Measurements from ENCODE around the gene IL11RA. TPM values are rescaled to one million over a fixed set of nuclear protein-coding genes. Genes with fewer than 3 reads are reported as not detected.

The IL11RA gene
- 10 to 100 TPM; 10.5 to 10.6 TPM for total RNA-seq

GRCh38 chr9:34651876-34652601 is at the start of gene IL11RA:
IL11RA (plus strand) TSS chr9:34652185; CDS start chr9:34655218, 3,033 bp downstream.
- TF ChIP-seq, protein P1, sequence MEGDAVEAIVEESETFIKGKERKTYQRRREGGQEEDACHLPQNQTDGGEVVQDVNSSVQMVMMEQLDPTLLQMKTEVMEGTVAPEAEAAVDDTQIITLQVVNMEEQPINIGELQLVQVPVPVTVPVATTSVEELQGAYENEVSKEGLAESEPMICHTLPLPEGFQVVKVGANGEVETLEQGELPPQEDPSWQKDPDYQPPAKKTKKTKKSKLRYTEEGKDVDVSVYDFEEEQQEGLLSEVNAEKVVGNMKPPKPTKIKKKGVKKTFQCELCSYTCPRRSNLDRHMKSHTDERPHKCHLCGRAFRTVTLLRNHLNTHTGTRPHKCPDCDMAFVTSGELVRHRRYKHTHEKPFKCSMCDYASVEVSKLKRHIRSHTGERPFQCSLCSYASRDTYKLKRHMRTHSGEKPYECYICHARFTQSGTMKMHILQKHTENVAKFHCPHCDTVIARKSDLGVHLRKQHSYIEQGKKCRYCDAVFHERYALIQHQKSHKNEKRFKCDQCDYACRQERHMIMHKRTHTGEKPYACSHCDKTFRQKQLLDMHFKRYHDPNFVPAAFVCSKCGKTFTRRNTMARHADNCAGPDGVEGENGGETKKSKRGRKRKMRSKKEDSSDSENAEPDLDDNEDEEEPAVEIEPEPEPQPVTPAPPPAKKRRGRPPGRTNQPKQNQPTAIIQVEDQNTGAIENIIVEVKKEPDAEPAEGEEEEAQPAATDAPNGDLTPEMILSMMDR (IDR thresholded peaks at IDR 0.05), result no peak
- peak; percentile 93 for DNase-seq
- H3K9ac ChIP-seq (ENCODE audit: low read depth in 2 of 2, low read length in 2 of 2), result peak within 1 kb of the TSS; percentile 38 to 91
- peaks cover 9% of the 10 kb centered on the region for H3K4me1 ChIP-seq
- no peaks in the 10 kb centered on the region for H3K36me3 ChIP-seq
- H3K27ac ChIP-seq, result peak within 1 kb of the TSS; percentile 79
- intact Hi-C loops (cut with DNase I), result no loop called here
- H3K4me3 ChIP-seq, result peak within 1 kb of the TSS; percentile 14
- no peaks in the 10 kb centered on the region for H3K9me3 ChIP-seq
- H3K27me3 ChIP-seq, result no peaks in the 10 kb centered on the region

DNA sequence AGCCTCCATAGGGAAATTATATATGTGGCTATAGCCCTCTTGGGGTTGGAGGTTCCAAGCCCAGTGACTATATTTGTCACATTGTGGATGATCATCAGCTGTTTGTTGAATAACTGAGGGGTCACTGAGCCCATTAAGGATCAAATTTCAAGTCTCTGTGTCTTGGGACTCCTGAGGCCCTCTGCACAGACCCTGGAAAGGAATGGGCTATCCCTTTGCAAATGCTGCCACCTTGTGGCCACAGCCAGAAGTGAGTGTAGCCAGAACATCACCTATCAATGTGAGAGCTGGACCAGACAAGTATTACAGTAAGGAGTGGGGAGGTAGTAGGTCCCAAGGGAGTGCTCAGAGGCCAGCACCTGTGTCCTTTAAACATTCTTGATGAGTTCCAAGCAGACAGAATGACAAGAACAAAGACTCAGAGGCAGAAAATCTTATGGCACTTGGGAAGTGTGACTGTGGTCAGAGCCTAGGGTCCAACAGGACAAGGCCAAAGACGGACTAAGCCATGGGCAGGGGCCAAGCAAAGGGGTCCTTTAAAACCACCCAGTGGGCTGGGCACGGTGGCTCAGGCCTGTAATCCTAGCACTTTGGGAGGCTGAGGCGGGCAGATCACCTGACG is 48.3 kb upstream of the IL11RA start:
- H3K27me3 ChIP-seq, result no peaks in the 10 kb centered on the region
- no peaks in the 10 kb centered on the region for H3K9me3 ChIP-seq
- intact Hi-C loops (cut with DNase I), result no loop called here
- TF ChIP-seq, protein P1 (IDR thresholded peaks at IDR 0.05), result peak; percentile 91
- H3K4me1 ChIP-seq, result no peaks in the 10 kb centered on the region
- H3K36me3 ChIP-seq, result no peaks in the 10 kb centered on the region
- H3K4me3 ChIP-seq, result no peak overlapping the region
- no peak overlapping the region for H3K9ac ChIP-seq (ENCODE audit: low read depth in 2 of 2, low read length in 2 of 2)
- DNase-seq, result peak; percentile 85
- no peak overlapping the region for H3K27ac ChIP-seq

- no peak for DNase-seq
- Histone ChIP-seq H3K9me3 (no peaks in the 10 kb centered on the region), H3K9ac (ENCODE audit: low read depth in 2 of 2, low read length in 2 of 2) (no peak overlapping the region), H3K36me3 (no peaks in the 10 kb centered on the region), H3K27ac (no peak overlapping the region), H3K4me1 (no peaks in the 10 kb centered on the region), H3K4me3 (no peak overlapping the region), H3K27me3 (no peaks in the 10 kb centered on the region)
- TF ChIP-seq, protein P1 (IDR thresholded peaks at IDR 0.05), result no peak
- intact Hi-C loops (cut with DNase I), result no loop called here
Observed at GRCh38 chr9:34606190-34606589, 45.8 kb upstream of the IL11RA start.

- no peaks in the 10 kb centered on the region for H3K4me1 ChIP-seq
- no peak overlapping the region for H3K9ac ChIP-seq (ENCODE audit: low read depth in 2 of 2, low read length in 2 of 2)
- intact Hi-C loops (cut with DNase I), result no loop called here
- H3K4me3 ChIP-seq, result no peak overlapping the region
- no peak overlapping the region for H3K27ac ChIP-seq
- no peaks in the 10 kb centered on the region for H3K27me3 ChIP-seq
- H3K36me3 ChIP-seq, result no peaks in the 10 kb centered on the region
- H3K9me3 ChIP-seq, result no peaks in the 10 kb centered on the region
- DNase-seq, result no peak
- TF ChIP-seq, protein P1 (IDR thresholded peaks at IDR 0.05), result no peak
Observed at GRCh38 chr9:34606905-34607304, 45.1 kb upstream of the IL11RA start.

DNA sequence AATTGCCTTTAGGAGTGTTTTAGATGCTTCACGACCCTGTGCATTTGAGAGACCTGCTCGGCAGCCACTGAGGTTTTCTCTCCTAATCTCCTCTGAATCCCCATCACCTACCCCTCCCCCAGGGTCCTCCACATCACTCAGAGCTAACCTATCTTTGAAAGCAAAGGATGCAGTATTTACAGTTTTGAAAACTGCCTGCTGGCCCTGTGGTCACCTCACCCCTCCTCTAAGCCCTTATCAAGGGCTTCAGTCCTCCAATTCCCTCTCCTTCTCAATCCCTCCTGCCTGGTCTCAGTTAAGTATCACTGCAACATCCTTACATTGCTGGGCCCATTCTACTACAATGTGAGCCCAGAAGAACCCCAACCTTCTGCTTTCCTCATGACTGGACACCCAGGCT is 44.7 kb upstream of the IL11RA start:
- Histone ChIP-seq H3K27ac (no peak overlapping the region), H3K27me3 (no peaks in the 10 kb centered on the region), H3K9me3 (no peaks in the 10 kb centered on the region), H3K4me1 (no peaks in the 10 kb centered on the region), H3K4me3 (no peak overlapping the region), H3K9ac (ENCODE audit: low read depth in 2 of 2, low read length in 2 of 2) (no peak overlapping the region), H3K36me3 (no peaks in the 10 kb centered on the region)
- DNase-seq, result no peak
- TF ChIP-seq, protein P1 (IDR thresholded peaks at IDR 0.05), result no peak
- intact Hi-C loops (cut with DNase I), result no loop called here
